Tibial artery (tissue), 4 donors: ENCODE measurements around the gene PCK2.

ENCODE experiments used
- DNase-seq, 2 donors: peaks; one replicate each; pipeline ENCODE4 v3.0.0-alpha.2; 2019
- H3K27ac ChIP-seq, 2 donors: fragments of 200-600 bp; sonication (generic) in 1 of 2; 1 replicate in 1 of 2; 2 replicates in 1 of 2; pipeline ENCODE4 v1.5.1; 2018 to 2019; ENCODE audit warnings: mild to moderate bottlenecking in 1 of 2
- H3K27me3 ChIP-seq, 2 donors: fragments of 200-600 bp; sonication (generic) in 1 of 2; one replicate each; pipeline versions ENCODE4 v1.5.1 to v1.6.0; 2016 to 2019
- H3K36me3 ChIP-seq, 3 donors: fragments of 200-600 bp; sonication (generic) in 2 of 3; one replicate each; pipeline ENCODE4 v1.5.1; 2016 to 2019; ENCODE audit warnings: mild to moderate bottlenecking in 2 of 3
- H3K4me1 ChIP-seq, 4 donors: fragments of 200-600 bp; sonication (generic) in 2 of 4; 1 replicate in 3 of 4; 2 replicates in 1 of 4; pipeline ENCODE4 v1.5.1; 2016 to 2019
- H3K4me3 ChIP-seq, 2 donors: fragments of 200-600 bp; sonication (generic) in 1 of 2; 1 replicate in 1 of 2; 2 replicates in 1 of 2; pipeline ENCODE4 v1.5.1; 2018 to 2019; ENCODE audit warnings: mild to moderate bottlenecking in 2 of 2
- H3K9me3 ChIP-seq, 3 donors: fragments of 200-600 bp; sonication (generic) in 1 of 3; one replicate each; pipeline ENCODE4 v1.5.1; 2016 to 2019
- CTCF ChIP-seq, 2 experiments: fragments of 200-600 bp in 1 of 2; fragments of 450-650 bp in 1 of 2; IDR thresholded peaks; one replicate each; pipeline ENCODE4 v1.5.1; 2017 to 2019; ENCODE audit warnings: antibody characterized with exemption in 2 of 2, mild to moderate bottlenecking in 1 of 2, moderate library complexity in 1 of 2
- intact Hi-C: fragments of 100-400 bp; cut with DNase I; formaldehyde crosslinking; loops from one replicate; pipeline ENCODE4 v1.15.0; 2023; ENCODE audit warnings: low total_unique reads

The PCK2 gene

GRCh38 chr14:24075485-24076301, 18.4 kb upstream of the PCK2 start:
- H3K27ac ChIP-seq = no peak overlapping the region
- no peak overlapping the region for H3K4me3 ChIP-seq
- no peaks in the 10 kb centered on the region for H3K36me3 ChIP-seq
- DNase-seq = no peak
- no peaks in the 10 kb centered on the region for H3K9me3 ChIP-seq
- intact Hi-C loops = no loop called here
- peaks cover 0 to 23% (median 17%) of the 10 kb centered on the region in 4 donors for H3K4me1 ChIP-seq
- peaks cover 0 to 58% of the 10 kb centered on the region in 2 donors for H3K27me3 ChIP-seq
- no peak for TF ChIP-seq CTCF (IDR thresholded peaks at IDR 0.05)

GRCh38 chr14:24076302-24076601, 17.9 kb upstream of the PCK2 start:
- Histone ChIP-seq H3K4me1 (peaks cover 0 to 23% (median 17%) of the 10 kb centered on the region in 4 donors), H3K4me3 (no peak overlapping the region), H3K27ac (no peak overlapping the region), H3K9me3 (no peaks in the 10 kb centered on the region), H3K27me3 (peaks cover 0 to 58% of the 10 kb centered on the region in 2 donors), H3K36me3 (no peaks in the 10 kb centered on the region)
- DNase-seq = no peak
- intact Hi-C loops = no loop called here
- no peak for TF ChIP-seq CTCF (IDR thresholded peaks at IDR 0.05)

DNA sequence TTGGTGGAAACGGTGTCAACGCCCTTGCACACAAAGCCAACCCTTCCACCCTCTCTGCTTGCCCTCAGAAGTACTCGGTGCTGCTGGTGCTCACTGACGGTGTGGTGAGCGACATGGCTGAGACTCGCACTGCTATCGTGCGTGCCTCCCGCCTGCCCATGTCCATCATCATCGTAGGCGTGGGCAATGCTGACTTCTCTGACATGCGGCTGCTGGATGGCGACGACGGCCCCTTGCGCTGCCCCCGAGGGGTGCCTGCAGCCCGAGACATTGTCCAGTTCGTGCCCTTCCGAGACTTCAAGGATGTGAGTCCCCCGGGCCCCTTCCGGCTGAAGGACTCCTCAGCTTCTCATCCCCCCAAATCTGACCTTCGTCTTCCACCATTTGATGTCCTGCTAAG, 17.0 kb upstream of the PCK2 start:
- Histone ChIP-seq H3K9me3 (no peaks in the 10 kb centered on the region), H3K4me1 (peaks cover 0 to 20% (median 13%) of the 10 kb centered on the region in 4 donors), H3K4me3 (no peak overlapping the region), H3K27me3 (peaks cover 0 to 56% of the 10 kb centered on the region in 2 donors), H3K27ac (no peak overlapping the region), H3K36me3 (no peaks in the 10 kb centered on the region)
- intact Hi-C loops = no loop called here
- no peak for TF ChIP-seq CTCF (IDR thresholded peaks at IDR 0.05)
- no peak for DNase-seq

GRCh38 chr14:24078146-24078545, 16.0 kb upstream of the PCK2 start:
- peaks cover 0 to 46% of the 10 kb centered on the region in 2 donors for H3K27me3 ChIP-seq
- no peak overlapping the region for H3K27ac ChIP-seq
- H3K4me1 ChIP-seq = peaks cover 0 to 10% (median 7%) of the 10 kb centered on the region in 4 donors
- intact Hi-C loops = no loop called here
- no peak overlapping the region for H3K4me3 ChIP-seq
- TF ChIP-seq CTCF (IDR thresholded peaks at IDR 0.05) = no peak
- H3K9me3 ChIP-seq = no peaks in the 10 kb centered on the region
- DNase-seq = no peak
- no peaks in the 10 kb centered on the region for H3K36me3 ChIP-seq

DNA sequence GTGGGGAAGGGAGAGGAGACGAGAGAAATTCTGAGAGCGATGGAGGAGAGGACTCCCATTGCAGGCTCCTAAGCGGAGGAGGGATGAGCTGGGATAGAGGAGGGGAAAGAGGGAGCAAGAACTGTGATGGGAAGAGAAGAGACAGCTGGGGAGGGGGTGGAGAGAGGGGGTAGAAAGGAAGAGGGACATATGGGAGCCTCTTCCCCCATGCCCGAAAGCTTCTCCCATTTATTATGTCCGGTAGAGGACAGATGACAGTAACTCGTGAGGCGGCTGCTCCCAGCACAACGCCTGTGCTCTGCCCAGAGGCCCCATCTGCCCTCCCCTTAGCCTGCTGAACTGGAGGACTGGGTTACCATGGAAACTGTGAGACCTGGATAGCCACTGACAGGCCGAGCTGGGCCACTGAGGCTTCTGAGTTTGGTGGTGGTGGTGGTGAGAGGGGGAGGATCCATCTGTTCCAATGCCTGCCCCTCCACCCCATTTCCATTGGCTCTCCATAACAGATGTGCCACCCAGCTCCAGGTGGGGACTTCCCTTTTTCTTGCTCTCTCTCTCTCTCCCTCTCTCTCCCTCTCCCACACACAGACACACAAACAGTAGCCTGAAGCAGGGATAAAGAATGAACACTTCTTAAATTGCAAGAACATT, 14.5 kb upstream of the PCK2 start:
- Histone ChIP-seq H3K9me3 (no peaks in the 10 kb centered on the region), H3K4me1 (peaks cover 0 to 10% (median 7%) of the 10 kb centered on the region in 4 donors), H3K36me3 (no peaks in the 10 kb centered on the region), H3K27ac (no peak overlapping the region), H3K4me3 (no peak overlapping the region), H3K27me3 (peaks cover 0 to 33% of the 10 kb centered on the region in 2 donors)
- no peak for DNase-seq
- TF ChIP-seq CTCF (IDR thresholded peaks at IDR 0.05) = no peak
- intact Hi-C loops = no loop called here
